GM12878 (cell line): ENCODE results near the gene SFXN1. TPM values are rescaled to one million over a fixed set of nuclear protein-coding genes. Genes with fewer than 3 reads are reported as not detected.
"Not testable (repeated sequence)": the region's sequence is repeated elsewhere in the genome, so short reads cannot be mapped to it uniquely, and the experiment has no call there.

ENCODE experiments used
- ATAC-seq: fragments of 200-7000 bp; cut with Tn5 transposase; 3 replicates; pipeline ENCODE4 v1.9.1; 2020; ENCODE audit warnings: mild to moderate bottlenecking, moderate library complexity
- BruUV-seq: library from RNA; stranded (reverse); fragments of 400-500 nt; replicated peaks from 2 replicates; lab custom pipeline; 2021; lab: Mats Ljungman, UMichigan
- CTCF ChIA-PET: fragments of 300-600 bp; sonication (Branson Sonifier 250); formaldehyde crosslinking; extraction: SDS; loops from one replicate; lab custom pipeline; 2021; ENCODE audit warnings: inconsistent platforms; lab: Yijun Ruan, JAX
- POLR2A ChIA-PET: fragments of 350-600 bp; formaldehyde crosslinking; extraction: SDS; loops from one replicate; lab custom pipeline; 2021; ENCODE audit warnings: inconsistent platforms; lab: Charles Lee
- RAD21 ChIA-PET: fragments of 300-600 bp; sonication (Branson Sonifier 250); formaldehyde crosslinking; loops from one replicate; lab custom pipeline; 2023; ENCODE audit warnings: antibody characterized with exemption; ENCODE audit not compliant: unreplicated experiment; lab: Charles Lee
- SMC1A ChIA-PET: fragments of 300-600 bp; sonication (Branson Sonifier 250); formaldehyde crosslinking; loops from one replicate; lab custom pipeline; 2023; ENCODE audit not compliant: unreplicated experiment, uncharacterized antibody; lab: Charles Lee
- DNase-seq: peaks from one replicate; pipeline ENCODE4 v3.0.0-alpha.2; 2011; ENCODE audit warnings: low read depth, low spot score
- FAIRE-seq: peaks from 3 replicates; lab custom pipeline; 2011; peaks lifted over from hg19 to GRCh38; lab: Jason Lieb, UNC
- H2AFZ ChIP-seq: 2 replicates; pipeline ENCODE4 v1.6.0; 2011; ENCODE audit warnings: low read depth, low read length, control low read depth; ENCODE audit not compliant: control insufficient read depth
- H3K27ac ChIP-seq: 2 replicates; pipeline ENCODE4 v1.5.1; 2011; ENCODE audit warnings: control low read depth; ENCODE audit not compliant: control insufficient read depth, insufficient read depth
- H3K27me3 ChIP-seq, 2 experiments: replicated peaks in 1 of 2; 2 replicates each; pipeline versions ENCODE4 v1.6.0 to v1.6.1; 2011; ENCODE audit warnings: low read length in 1 of 2; ENCODE audit not compliant: control insufficient read depth in 2 of 2, insufficient read depth in 2 of 2
- H3K36me3 ChIP-seq, 2 experiments: 2 replicates each; pipeline ENCODE4 v1.5.1; 2011; ENCODE audit warnings: low read length in 1 of 2; ENCODE audit not compliant: control insufficient read depth in 2 of 2, insufficient read depth in 2 of 2
- H3K4me1 ChIP-seq: 2 replicates; pipeline ENCODE4 v1.6.1; 2011; ENCODE audit warnings: mild to moderate bottlenecking, low read length, moderate library complexity, mixed read lengths; ENCODE audit not compliant: control insufficient read depth, insufficient read depth
- H3K4me2 ChIP-seq: 2 replicates; pipeline ENCODE4 v1.6.0; 2011; ENCODE audit warnings: control low read depth; ENCODE audit not compliant: control insufficient read depth, insufficient read depth
- H3K4me3 ChIP-seq: fragments of 200-600 bp; sonication (generic); 2 replicates; pipeline ENCODE4 v1.5.1; 2016
- H3K79me2 ChIP-seq: 2 replicates; pipeline ENCODE4 v1.6.0; 2011; ENCODE audit warnings: low read length; ENCODE audit not compliant: control insufficient read depth, insufficient read depth
- H3K9ac ChIP-seq: 2 replicates; pipeline ENCODE4 v1.8.0; 2011; ENCODE audit warnings: low read length, control low read depth, mixed read lengths; ENCODE audit not compliant: control insufficient read depth, insufficient read depth
- H3K9me3 ChIP-seq: replicated peaks from 3 replicates; pipeline ENCODE4 v1.5.1; 2011; ENCODE audit warnings: mild to moderate bottlenecking, low read length; ENCODE audit not compliant: control insufficient read depth, insufficient read depth
- H4K20me1 ChIP-seq: 2 replicates; pipeline ENCODE4 v1.6.0; 2011; ENCODE audit not compliant: control insufficient read depth, insufficient read depth
- BHLHE40 ChIP-seq, 2 experiments: fragments of 450-650 bp in 1 of 2; IDR thresholded peaks; 2 replicates each; pipeline ENCODE4 v1.6.1; 2011 to 2017; ENCODE audit warnings: low read depth in 2 of 2, borderline replicate concordance in 1 of 2, improper control_type of control experiment in 1 of 2, low read length in 1 of 2, mild to moderate bottlenecking in 1 of 2
- BMI1 ChIP-seq: fragments of 450-650 bp; IDR thresholded peaks from 2 replicates; pipeline ENCODE4 v1.6.1; 2016; ENCODE audit warnings: mild to moderate bottlenecking, moderate library complexity, borderline replicate concordance
- EZH2 ChIP-seq: IDR thresholded peaks from 2 replicates; pipeline ENCODE4 v1.6.1; 2012; ENCODE audit warnings: low read depth, mild to moderate bottlenecking, control low read depth, inconsistent platforms, low read length, borderline replicate concordance; ENCODE audit not compliant: control insufficient read depth
- MEF2A ChIP-seq: IDR thresholded peaks from 2 replicates; pipeline ENCODE4 v1.6.1; 2011; ENCODE audit warnings: low read depth, mild to moderate bottlenecking, low read length, moderate library complexity; ENCODE audit not compliant: insufficient read depth
- NR2C1 ChIP-seq: fragments of 450-650 bp; IDR thresholded peaks from 2 replicates; pipeline ENCODE4 v1.6.1; 2017; ENCODE audit warnings: antibody characterized with exemption, mild to moderate bottlenecking, moderate library complexity
- PML ChIP-seq: IDR thresholded peaks from 2 replicates; pipeline ENCODE4 v1.6.1; 2012; ENCODE audit warnings: low read length, inconsistent platforms
- POU2F2 ChIP-seq: IDR thresholded peaks from 3 replicates; pipeline ENCODE4 v1.6.1; 2011; ENCODE audit warnings: low read depth, mild to moderate bottlenecking, low read length, borderline replicate concordance
- WGBS: methylation state at CpG from one replicate; pipeline ENCODE4 v1.1.6; 2016; ENCODE audit warnings: low lambda C conversion rate; ENCODE audit not compliant: insufficient replicate concordance, insufficient coverage; ENCODE audit errors: missing lambda C conversion rate; 5-methylcytosine and 5-hydroxymethylcytosine counted together
- in situ Hi-C: fragments of 300-500 bp; cut with MboI; formaldehyde crosslinking; loops from 9 replicates; pipeline ENCODE4 v1.14.3; 2018; ENCODE audit warnings: mixed read lengths
- intact Hi-C: fragments of 100-400 bp; cut with micrococcal nuclease; formaldehyde crosslinking; loops from one replicate; pipeline ENCODE4 v1.14.2; 2022; ENCODE audit not compliant: unreplicated experiment
- polyA plus RNA-seq, 11 experiments: library from polyadenylated mRNA; depleted of rRNA in 4 of 11; unstranded in 6 of 11; stranded (reverse) in 5 of 11; fragments of >200 nt; fragmentation: Nextera tagmentation in 4 of 11; fragmentation: Illumina TruSeq in 1 of 11; extraction: Ambion mirVana in 4 of 11; extraction: Trizol in 1 of 11; gene quantifications; 1 replicate in 1 of 11; 2 replicates in 10 of 11; pipeline versions ENCODE4 v1.2.1 to v1.2.3, GENCODE V29; 2011 to 2016; ENCODE audit warnings: inconsistent platforms in 2 of 11, missing spikeins in 2 of 11, low read depth in 1 of 11
- total RNA-seq, 4 experiments: library from RNA; depleted of rRNA in 3 of 4; stranded (reverse); fragments of >200 nt in 3 of 4; fragmentation: Illumina TruSeq in 1 of 4; extraction: Trizol in 1 of 4; gene quantifications; 2 replicates each; pipeline versions ENCODE4 v1.2.1 to v1.2.3, GENCODE V29; 2013 to 2021
- TF ChIP-seq, protein P1 (sequence below): IDR thresholded peaks from 2 replicates; pipeline ENCODE4 v1.6.1; 2012; ENCODE audit warnings: low read length, inconsistent platforms
- TF ChIP-seq, protein P2 (sequence below): IDR thresholded peaks from 2 replicates; pipeline ENCODE4 v1.6.1; 2012; ENCODE audit warnings: low read depth, low read length, improper control_type of control experiment

The SFXN1 gene
- total and polyA plus RNA-seq, 10 of the 15 experiments (the other 5 are each of a cell fraction or from before 2014, with no cell fraction given), result 18.0 to 248 (median 103) TPM

DNA sequence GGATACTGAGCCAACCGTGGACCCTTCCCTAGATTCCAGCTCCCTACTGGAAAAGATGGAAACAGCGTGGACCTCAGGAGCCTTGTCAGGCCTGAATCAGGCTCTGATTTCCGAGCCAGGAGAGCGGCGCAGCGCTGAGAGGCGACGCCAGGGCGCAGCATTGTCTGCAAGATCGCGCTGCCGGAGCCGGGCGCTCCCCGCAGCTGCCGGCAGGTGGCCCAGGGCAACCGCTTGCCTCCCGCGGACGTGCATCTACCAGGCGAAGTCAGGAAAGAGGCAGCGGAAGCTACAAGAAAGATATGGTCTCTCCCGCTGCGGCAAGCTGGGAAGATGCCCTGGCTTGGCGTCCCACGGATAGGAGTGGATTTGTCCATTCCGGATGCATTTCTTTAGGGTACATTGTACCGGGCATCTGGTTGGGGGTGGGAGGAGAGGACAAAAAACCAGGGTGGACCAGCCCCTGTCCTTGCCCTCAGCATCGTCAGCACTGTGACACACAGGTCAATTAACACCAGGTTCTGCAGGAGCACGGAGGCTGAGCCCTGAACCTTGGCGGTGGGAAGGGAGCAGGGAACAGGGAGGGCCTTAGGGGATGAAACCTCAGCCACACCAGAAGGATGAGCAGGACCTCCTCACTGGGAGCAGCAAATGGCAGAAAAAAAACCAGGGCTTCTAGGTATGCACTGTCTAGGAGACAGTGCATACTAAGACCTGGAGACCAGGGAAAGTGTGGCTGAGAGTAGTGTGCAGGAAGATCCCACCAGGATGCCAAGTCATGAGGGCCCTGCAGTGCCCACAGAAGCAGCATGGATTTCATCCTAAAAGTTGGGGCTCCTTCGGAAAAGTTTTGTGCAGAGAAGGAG lies 55.9 kb downstream of the SFXN1 start (continued):
- TF ChIP-seq POU2F2, result peak; percentile 69; the same call in 1 of the 3 replicates
- no peak for TF ChIP-seq PML
- TF ChIP-seq BHLHE40 (IDR thresholded peaks at IDR 0.05; ENCODE audit: borderline replicate concordance in 1 of 2, low read depth in 2 of 2, low read length in 1 of 2), result peak; percentile 25 to 26; a peak in 1 of 4 replicates
- no peak for TF ChIP-seq NR2C1
- TF ChIP-seq BMI1, result no peak
- no peak for TF ChIP-seq MEF2A
- no peak for TF ChIP-seq EZH2
- TF ChIP-seq, protein P1, sequence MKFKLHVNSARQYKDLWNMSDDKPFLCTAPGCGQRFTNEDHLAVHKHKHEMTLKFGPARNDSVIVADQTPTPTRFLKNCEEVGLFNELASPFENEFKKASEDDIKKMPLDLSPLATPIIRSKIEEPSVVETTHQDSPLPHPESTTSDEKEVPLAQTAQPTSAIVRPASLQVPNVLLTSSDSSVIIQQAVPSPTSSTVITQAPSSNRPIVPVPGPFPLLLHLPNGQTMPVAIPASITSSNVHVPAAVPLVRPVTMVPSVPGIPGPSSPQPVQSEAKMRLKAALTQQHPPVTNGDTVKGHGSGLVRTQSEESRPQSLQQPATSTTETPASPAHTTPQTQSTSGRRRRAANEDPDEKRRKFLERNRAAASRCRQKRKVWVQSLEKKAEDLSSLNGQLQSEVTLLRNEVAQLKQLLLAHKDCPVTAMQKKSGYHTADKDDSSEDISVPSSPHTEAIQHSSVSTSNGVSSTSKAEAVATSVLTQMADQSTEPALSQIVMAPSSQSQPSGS, result no peak
- TF ChIP-seq, protein P2, sequence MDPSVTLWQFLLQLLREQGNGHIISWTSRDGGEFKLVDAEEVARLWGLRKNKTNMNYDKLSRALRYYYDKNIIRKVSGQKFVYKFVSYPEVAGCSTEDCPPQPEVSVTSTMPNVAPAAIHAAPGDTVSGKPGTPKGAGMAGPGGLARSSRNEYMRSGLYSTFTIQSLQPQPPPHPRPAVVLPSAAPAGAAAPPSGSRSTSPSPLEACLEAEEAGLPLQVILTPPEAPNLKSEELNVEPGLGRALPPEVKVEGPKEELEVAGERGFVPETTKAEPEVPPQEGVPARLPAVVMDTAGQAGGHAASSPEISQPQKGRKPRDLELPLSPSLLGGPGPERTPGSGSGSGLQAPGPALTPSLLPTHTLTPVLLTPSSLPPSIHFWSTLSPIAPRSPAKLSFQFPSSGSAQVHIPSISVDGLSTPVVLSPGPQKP, result no peak

DNA sequence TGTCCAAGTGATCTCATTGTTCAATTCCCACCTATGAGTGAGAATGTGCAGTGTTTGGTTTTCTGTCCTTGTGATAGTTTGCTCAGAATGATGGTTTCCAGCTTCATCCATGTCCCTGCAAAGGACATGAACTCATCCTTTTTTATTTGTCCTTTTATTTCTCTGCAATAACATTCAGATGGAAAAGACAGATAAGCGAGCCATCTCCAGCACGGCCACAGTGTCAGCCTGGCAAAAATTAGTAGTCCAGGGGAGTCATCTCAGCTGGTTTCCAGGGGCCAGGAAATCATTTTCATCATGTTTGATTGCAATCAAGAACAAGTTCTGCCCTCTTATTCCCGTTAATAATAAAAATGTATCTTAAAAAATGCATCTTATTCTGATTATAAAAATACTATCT lies 57.0 kb downstream of the SFXN1 start:
- H3K79me2 ChIP-seq, DNase-seq, H3K9ac ChIP-seq, H3K4me2 ChIP-seq, in situ Hi-C loops, H3K36me3 ChIP-seq, H3K27ac ChIP-seq, H3K27me3 ChIP-seq, H3K4me1 ChIP-seq, H4K20me1 ChIP-seq, H3K9me3 ChIP-seq, H2AFZ ChIP-seq, intact Hi-C loops, BruUV-seq, FAIRE-seq, POLR2A ChIA-PET, ATAC-seq, SMC1A ChIA-PET, H3K4me3 ChIP-seq: not testable (repeated sequence)
- ChIA-PET RAD21 (interaction anchor here (0.8 to 2.1 kb wide), 2 partner anchors 165 to 183 kb away, joined by 3 to 10 read pairs; no protein-coding TSS in a partner anchor), CTCF (interaction anchor here (1.3 to 2.4 kb wide), 4 partner anchors 9 to 183 kb away, joined by 3 to 22 read pairs (median 12); no protein-coding TSS in a partner anchor)
- 65% methylated on average over 3 of the region's 3 CpGs for WGBS
